ENCODE measurements around the gene SLC5A3. TPM values are rescaled to one million over a fixed set of nuclear protein-coding genes. Genes with fewer than 3 reads are reported as not detected.

SLC5A3 gene
- total RNA-seq: 24.1 TPM
- long read RNA-seq, full-length matches to known transcripts: 8 of 8 reads
- long read RNA-seq, partial matches to known transcripts: 0 of 8 reads
- long read RNA-seq, other reads (novel, unspliced or antisense): 0 of 8 reads

DNA sequence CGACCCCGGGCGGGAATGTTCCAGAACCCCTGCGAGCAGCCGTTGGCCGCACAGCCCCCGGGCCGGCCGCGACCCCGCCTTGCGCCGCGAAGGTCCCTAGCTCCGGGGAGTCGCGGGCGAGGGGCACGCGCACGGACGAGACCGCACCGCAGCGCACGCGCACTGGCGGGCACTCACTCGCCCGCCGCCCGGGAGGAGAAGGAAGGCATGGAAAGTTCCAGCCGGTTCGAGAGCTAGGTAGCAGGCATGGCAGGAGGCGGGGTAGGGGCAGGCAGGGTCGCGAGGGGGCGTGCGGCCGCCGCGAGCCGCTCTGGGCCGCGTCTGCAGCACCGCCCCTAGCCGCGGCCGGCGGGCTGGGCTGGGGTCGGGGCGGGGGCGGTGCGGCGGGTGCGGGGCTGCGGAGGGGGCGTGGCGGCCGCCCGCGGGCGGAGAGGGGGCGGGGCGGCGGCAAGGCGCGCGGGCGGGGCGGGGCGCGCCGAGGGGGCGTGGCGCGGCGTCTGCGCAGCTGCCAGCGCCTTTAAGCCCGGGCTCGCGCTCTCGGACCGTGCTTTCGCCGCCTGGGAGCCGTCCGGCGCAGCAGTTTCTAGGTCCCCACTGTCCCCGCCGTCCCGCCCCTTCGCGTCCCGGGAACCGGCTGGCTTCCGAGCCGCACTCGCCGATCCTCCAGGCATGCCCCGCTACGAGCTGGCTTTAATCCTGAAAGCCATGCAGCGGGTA, at the start of gene SLC5A3, which contains the start of gene MRPS6:
SLC5A3 (plus strand) TSS at position 547 of the 717 bp plus-strand sequence. CDS start 21,621 bp downstream, outside the sequence.
MRPS6 (plus strand) TSS at position 547 of the 717 bp plus-strand sequence; CDS start at position 670, 123 bp downstream.
- TF ChIP-seq CTCF (IDR thresholded peaks at IDR 0.05): no peak
- Histone ChIP-seq H3K36me3 (no peaks in the 10 kb centered on the region), H3K4me1 (peaks cover 13% of the 10 kb centered on the region), H3K9me3 (no peaks in the 10 kb centered on the region), H3K27me3 (no peaks in the 10 kb centered on the region), H3K4me3 (peak within 1 kb of the TSS; percentile 62), H3K27ac (peak within 1 kb of the TSS; percentile 73)
- DNase-seq (peak; percentile 94), ATAC-seq (peak; percentile 92)
- intact Hi-C loops (cut with DNase I): no loop called here

- no peak overlapping the region for H3K27ac ChIP-seq
- intact Hi-C loops (cut with DNase I): no loop called here
- no peak for ATAC-seq
- peaks cover 22% of the 10 kb centered on the region for H3K4me1 ChIP-seq
- H3K4me3 ChIP-seq: no peak overlapping the region
- no peaks in the 10 kb centered on the region for H3K36me3 ChIP-seq
- peaks cover 4% of the 10 kb centered on the region for H3K9me3 ChIP-seq
- H3K27me3 ChIP-seq: no peaks in the 10 kb centered on the region
- TF ChIP-seq CTCF (IDR thresholded peaks at IDR 0.05): no peak
- no peak for DNase-seq
Observed at GRCh38 chr21:34023691-34024373, 49.5 kb upstream of the SLC5A3 start.

- DNase-seq: no peak
- Histone ChIP-seq H3K27me3 (no peaks in the 10 kb centered on the region), H3K4me1 (peaks cover 22% of the 10 kb centered on the region), H3K36me3 (no peaks in the 10 kb centered on the region), H3K9me3 (peaks cover 4% of the 10 kb centered on the region), H3K4me3 (no peak overlapping the region), H3K27ac (no peak overlapping the region)
- TF ChIP-seq CTCF (IDR thresholded peaks at IDR 0.05): no peak
- intact Hi-C loops (cut with DNase I): no loop called here
- no peak for ATAC-seq
Observed at GRCh38 chr21:34024374-34024693, 49.0 kb upstream of the SLC5A3 start.

- H3K27me3 ChIP-seq: no peaks in the 10 kb centered on the region
- H3K4me3 ChIP-seq: no peak overlapping the region
- ATAC-seq (no peak), DNase-seq (no peak)
- H3K27ac ChIP-seq: no peak overlapping the region
- H3K36me3 ChIP-seq: no peaks in the 10 kb centered on the region
- intact Hi-C loops (cut with DNase I): no loop called here
- no peaks in the 10 kb centered on the region for H3K9me3 ChIP-seq
- peaks cover 7% of the 10 kb centered on the region for H3K4me1 ChIP-seq
- TF ChIP-seq CTCF (IDR thresholded peaks at IDR 0.05): no peak
Observed at GRCh38 chr21:34027721-34028461, 45.5 kb upstream of the SLC5A3 start.

DNA sequence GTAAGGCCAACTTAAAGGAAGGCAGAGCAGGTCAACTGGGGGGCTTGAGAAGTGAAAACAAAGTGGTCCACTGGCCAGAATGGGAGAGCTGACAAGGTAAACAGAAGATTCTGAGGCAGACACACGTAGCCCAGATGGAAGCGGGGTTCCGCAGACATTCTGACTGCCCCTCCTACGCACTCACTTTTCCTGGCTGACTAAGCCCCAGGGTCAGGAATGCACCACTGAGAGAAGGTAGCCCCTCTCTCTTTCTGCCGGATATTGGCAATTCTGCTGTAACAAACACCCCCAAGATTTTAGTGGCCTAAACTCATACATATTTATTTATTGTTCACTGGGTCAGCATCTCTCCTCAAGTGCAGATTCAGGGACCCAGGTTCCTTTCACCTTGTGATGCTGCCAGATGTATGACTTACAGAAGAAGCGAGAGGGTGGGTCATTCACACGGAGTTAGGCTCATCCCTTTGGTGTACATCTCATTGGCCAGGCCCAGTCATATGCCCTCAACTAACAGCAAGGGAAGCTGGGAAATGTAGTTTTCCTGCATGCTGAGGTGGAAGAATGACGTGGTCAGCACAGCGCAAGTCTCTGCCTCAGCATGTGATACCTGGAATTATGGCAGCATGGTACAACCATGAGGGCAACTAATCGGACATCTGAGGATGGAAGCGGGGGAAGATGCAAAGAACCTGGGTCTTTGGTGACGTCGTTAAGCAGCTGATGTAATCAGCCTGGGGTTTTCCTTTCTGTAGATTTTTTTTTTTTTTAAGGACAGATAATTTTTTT, 43.4 kb upstream of the SLC5A3 start:
- no peak for TF ChIP-seq CTCF (IDR thresholded peaks at IDR 0.05)
- DNase-seq (no peak), ATAC-seq (peak; percentile 81)
- Histone ChIP-seq H3K9me3 (no peaks in the 10 kb centered on the region), H3K4me1 (no peaks in the 10 kb centered on the region), H3K36me3 (no peaks in the 10 kb centered on the region), H3K27me3 (no peaks in the 10 kb centered on the region), H3K27ac (no peak overlapping the region), H3K4me3 (no peak overlapping the region)
- intact Hi-C loops (cut with DNase I): no loop called here
